Measurements from ENCODE around the gene COPS7B.
A peak's percentile ranks its signal among the peaks of the same experiment; 100 is the strongest.

The COPS7B gene

GRCh38 chr2:231769170-231770136, 16.8 kb upstream of the COPS7B start:
- Histone ChIP-seq H3K27ac (no peak overlapping the region), H3K27me3 (replicated peaks) (no peaks in the 10 kb centered on the region), H3K4me3 (ENCODE audit: low read depth, low read length) (no peak overlapping the region), H3K36me3 (replicated peaks) (no peaks in the 10 kb centered on the region)
- no peak for TF ChIP-seq CTCF (IDR thresholded peaks at IDR 0.05; ENCODE audit: low read depth, low read length, missing control alignments)
- in situ Hi-C loops (cut with HindIII; ENCODE audit: low pct_ligation_motif_present, low sequenced_read_pairs), result no loop called here
- DNase-seq, result no peak

- Histone ChIP-seq H3K36me3 (replicated peaks) (no peaks in the 10 kb centered on the region), H3K4me3 (ENCODE audit: low read depth, low read length) (peak overlapping the region; percentile 82), H3K27me3 (replicated peaks) (no peaks in the 10 kb centered on the region), H3K27ac (no peak overlapping the region)
- in situ Hi-C loops (cut with HindIII; ENCODE audit: low pct_ligation_motif_present, low sequenced_read_pairs), result no loop called here
- peak; percentile 24 for DNase-seq
- TF ChIP-seq CTCF (IDR thresholded peaks at IDR 0.05; ENCODE audit: low read depth, low read length, missing control alignments), result peak; percentile 12
These were observed 5.9 kb upstream of the COPS7B start for GRCh38 chr2:231780123-231780908.

GRCh38 chr2:231780909-231781797, 5.1 kb upstream of the COPS7B start, which contains the start of gene PDE6D:
PDE6D (minus strand) TSS chr2:231781282; CDS start chr2:231781114, 168 bp downstream.
- Histone ChIP-seq H3K4me3 (ENCODE audit: low read depth, low read length) (peak within 1 kb of the TSS; percentile 82), H3K36me3 (replicated peaks) (no peaks in the 10 kb centered on the region), H3K27ac (peak within 1 kb of the TSS; percentile 71), H3K27me3 (replicated peaks) (no peaks in the 10 kb centered on the region)
- DNase-seq, result peak; percentile 99
- TF ChIP-seq CTCF (IDR thresholded peaks at IDR 0.05; ENCODE audit: low read depth, low read length, missing control alignments), result no peak
- in situ Hi-C loops (cut with HindIII; ENCODE audit: low pct_ligation_motif_present, low sequenced_read_pairs), result no loop called here

- Histone ChIP-seq H3K36me3 (replicated peaks) (no peaks in the 10 kb centered on the region), H3K27me3 (replicated peaks) (no peaks in the 10 kb centered on the region), H3K4me3 (ENCODE audit: low read depth, low read length) (peak overlapping the region; percentile 82), H3K27ac (peak overlapping the region; percentile 71)
- TF ChIP-seq CTCF (IDR thresholded peaks at IDR 0.05; ENCODE audit: low read depth, low read length, missing control alignments), result no peak
- in situ Hi-C loops (cut with HindIII; ENCODE audit: low pct_ligation_motif_present, low sequenced_read_pairs), result no loop called here
- peak; percentile 29 for DNase-seq
These were observed 4.2 kb upstream of the COPS7B start for GRCh38 chr2:231781798-231782726.

All from brain microvascular endothelial cell (primary cell).